H1 (cell line): ENCODE data around the gene EVC2. TPM values are rescaled to one million over a fixed set of nuclear protein-coding genes. Genes with fewer than 3 reads are reported as not detected.

Experiments used
- CTCF ChIA-PET: fragments of 300-600 bp; sonication (Branson Sonifier 250); formaldehyde crosslinking; loops from one replicate; lab custom pipeline; 2021; ENCODE audit not compliant: partially characterized antibody; lab: Charles Lee
- POLR2A ChIA-PET: fragments of 300-600 bp; sonication (Branson Sonifier 250); formaldehyde crosslinking; loops from one replicate; lab custom pipeline; 2021; ENCODE audit warnings: inconsistent platforms; ENCODE audit not compliant: partially characterized antibody; lab: Charles Lee
- DNase-seq, 2 experiments: peaks; one replicate each; pipeline versions ENCODE4 v3.0.0 to v3.0.0-alpha.2; 2010 to 2022; ENCODE audit warnings: low spot score in 2 of 2, low read depth in 1 of 2, mixed read lengths in 1 of 2
- FAIRE-seq: peaks from 2 replicates; lab custom pipeline; 2011; peaks lifted over from hg19 to GRCh38; lab: Jason Lieb, UNC
- H2AFZ ChIP-seq: 2 replicates; pipeline ENCODE4 v1.8.1; 2012; ENCODE audit warnings: low read length, inconsistent platforms
- H2AK5ac ChIP-seq: 2 replicates; pipeline ENCODE4 v1.6.1; 2013; ENCODE audit warnings: low read depth, low read length
- H2BK120ac ChIP-seq: replicated peaks from 2 replicates; pipeline ENCODE3; 2013; ENCODE audit warnings: low read depth, low read length, inconsistent platforms
- H2BK12ac ChIP-seq: 2 replicates; pipeline ENCODE4 v1.6.1; 2013; ENCODE audit warnings: low read depth, low read length
- H2BK15ac ChIP-seq: 2 replicates; pipeline ENCODE4 v1.6.1; 2013; ENCODE audit warnings: low read length
- H2BK20ac ChIP-seq: 2 replicates; pipeline ENCODE4 v1.6.1; 2013; ENCODE audit warnings: low read length
- H2BK5ac ChIP-seq: 2 replicates; pipeline ENCODE4 v1.6.1; 2013; ENCODE audit warnings: low read depth, low read length
- H3K14ac ChIP-seq: 2 replicates; pipeline ENCODE4 v1.6.1; 2013; ENCODE audit warnings: inconsistent platforms; ENCODE audit not compliant: insufficient read length
- H3K18ac ChIP-seq: 2 replicates; pipeline ENCODE4 v1.6.1; 2013; ENCODE audit warnings: low read length; ENCODE audit errors: extremely low read depth
- H3K23ac ChIP-seq: 2 replicates; pipeline ENCODE4 v1.6.1; 2013; ENCODE audit warnings: inconsistent platforms; ENCODE audit not compliant: insufficient read length
- H3K23me2 ChIP-seq: 2 replicates; pipeline ENCODE4 v1.6.1; 2013; ENCODE audit warnings: low read depth, low read length
- H3K27ac ChIP-seq: 2 replicates; pipeline ENCODE4 v1.6.1; 2011; ENCODE audit warnings: low read depth, low read length, inconsistent platforms
- H3K27me3 ChIP-seq, 4 experiments: replicated peaks in 1 of 4; 1 replicate in 1 of 4; 2 replicates in 3 of 4; pipeline versions ENCODE4 v1.6.1 to v1.8.1; 2011 to 2013; ENCODE audit warnings: low read length in 3 of 4, mild to moderate bottlenecking in 3 of 4, inconsistent platforms in 2 of 4, mixed read lengths in 2 of 4, moderate library complexity in 1 of 4; ENCODE audit not compliant: control insufficient read depth in 3 of 4, insufficient read depth in 3 of 4; ENCODE audit errors: extremely low read depth in 1 of 4
- H3K36me3 ChIP-seq, 4 experiments: 2 replicates each; pipeline versions ENCODE4 v1.6.1 to v1.8.1; 2011 to 2013; ENCODE audit warnings: mild to moderate bottlenecking in 4 of 4, low read length in 3 of 4, moderate library complexity in 2 of 4, control low read depth in 1 of 4, inconsistent platforms in 1 of 4; ENCODE audit not compliant: insufficient read depth in 4 of 4, control insufficient read depth in 2 of 4
- H3K4ac ChIP-seq: replicated peaks from 2 replicates; pipeline ENCODE3; 2013; ENCODE audit warnings: low read length, low read depth, mixed read lengths, inconsistent platforms; ENCODE audit not compliant: insufficient read length
- H3K4me1 ChIP-seq, 4 experiments: replicated peaks in 1 of 4; 1 replicate in 1 of 4; 2 replicates in 3 of 4; pipeline versions ENCODE4 v1.6.1 to v1.8.1; 2011 to 2013; ENCODE audit warnings: low read length in 3 of 4, inconsistent platforms in 2 of 4, mixed read lengths in 1 of 4; ENCODE audit not compliant: insufficient read depth in 4 of 4, control insufficient read depth in 3 of 4
- H3K4me2 ChIP-seq, 2 experiments: 2 replicates each; pipeline versions ENCODE4 v1.6.1 to v1.8.1; 2011 to 2013; ENCODE audit warnings: low read depth in 2 of 2, low read length in 2 of 2, control low read depth in 1 of 2, inconsistent platforms in 1 of 2, mild to moderate bottlenecking in 1 of 2; ENCODE audit not compliant: insufficient read depth in 1 of 2
- H3K4me3 ChIP-seq, 4 experiments: fragments of 200-600, 300-600 bp in 1 of 4; sonication (generic), shearing (Covaris generic), sonication (Bioruptor Twin) in 1 of 4; 2 replicates each; pipeline versions ENCODE4 v1.5.1 to v1.8.1; 2011 to 2016; ENCODE audit warnings: low read length in 4 of 4, low read depth in 3 of 4, control low read depth in 2 of 4, inconsistent platforms in 2 of 4, mild to moderate bottlenecking in 2 of 4, mixed read lengths in 1 of 4, moderate library complexity in 1 of 4; ENCODE audit not compliant: insufficient read depth in 2 of 4; ENCODE audit errors: extremely low read depth in 1 of 4
- H3K56ac ChIP-seq: replicated peaks from 2 replicates; pipeline ENCODE3; 2013; ENCODE audit warnings: low read depth, mild to moderate bottlenecking, mixed read lengths, low read length, inconsistent platforms; ENCODE audit not compliant: insufficient read length
- H3K79me1 ChIP-seq: 2 replicates; pipeline ENCODE4 v1.6.1; 2013; ENCODE audit warnings: low read depth, low read length, control low read depth
- H3K79me2 ChIP-seq, 2 experiments: 2 replicates each; pipeline versions ENCODE4 v1.6.1 to v1.8.1; 2012 to 2013; ENCODE audit warnings: low read length in 2 of 2, mild to moderate bottlenecking in 2 of 2, inconsistent platforms in 1 of 2; ENCODE audit not compliant: insufficient read depth in 2 of 2, control insufficient read depth in 1 of 2
- H3K9ac ChIP-seq, 4 experiments: replicated peaks in 1 of 4; 1 replicate in 1 of 4; 2 replicates in 3 of 4; pipeline versions ENCODE4 v1.6.1 to v1.8.1; 2011 to 2013; ENCODE audit warnings: low read depth in 3 of 4, low read length in 3 of 4, control low read depth in 2 of 4, mild to moderate bottlenecking in 2 of 4, moderate library complexity in 2 of 4, inconsistent platforms in 1 of 4; ENCODE audit errors: extremely low read depth in 1 of 4
- H3K9me3 ChIP-seq, 2 experiments: 2 replicates each; pipeline versions ENCODE4 v1.6.1 to v1.8.1; 2012 to 2013; ENCODE audit warnings: mild to moderate bottlenecking in 2 of 2, moderate library complexity in 2 of 2, control low read depth in 1 of 2, inconsistent platforms in 1 of 2, low read depth in 1 of 2, low read length in 1 of 2, mixed read lengths in 1 of 2; ENCODE audit not compliant: insufficient read depth in 2 of 2
- H4K20me1 ChIP-seq, 2 experiments: replicated peaks in 1 of 2; 2 replicates each; pipeline versions ENCODE3 to v1.8.1; 2011 to 2013; ENCODE audit warnings: inconsistent platforms in 2 of 2, low read length in 2 of 2, mild to moderate bottlenecking in 1 of 2; ENCODE audit not compliant: insufficient read depth in 2 of 2, control insufficient read depth in 1 of 2
- H4K5ac ChIP-seq: 2 replicates; pipeline ENCODE4 v1.6.1; 2013; ENCODE audit warnings: low read length, low read depth, mixed read lengths, inconsistent platforms; ENCODE audit not compliant: insufficient read length
- H4K8ac ChIP-seq: 2 replicates; pipeline ENCODE4 v1.8.0; 2013; ENCODE audit warnings: mild to moderate bottlenecking, moderate library complexity, low read length, inconsistent platforms; ENCODE audit not compliant: insufficient read depth; ENCODE audit errors: extremely low read depth
- H4K91ac ChIP-seq: replicated peaks from 2 replicates; pipeline ENCODE3; 2013; ENCODE audit warnings: low read length, mixed read lengths, inconsistent platforms; ENCODE audit not compliant: insufficient read length
- CTCF ChIP-seq, 3 experiments: IDR thresholded peaks; 1 replicate in 2 of 3; 2 replicates in 1 of 3; pipeline versions ENCODE4 v1.5.1 to v1.6.1; 2011; ENCODE audit warnings: low read length in 3 of 3, mild to moderate bottlenecking in 3 of 3, inconsistent platforms in 2 of 3, low read depth in 1 of 3, moderate library complexity in 1 of 3; ENCODE audit not compliant: insufficient read depth in 1 of 3; ENCODE audit errors: control extremely low read depth in 1 of 3
- EP300 ChIP-seq, 2 experiments: IDR thresholded peaks; 1 replicate in 1 of 2; 2 replicates in 1 of 2; pipeline ENCODE4 v1.6.1; 2011 to 2012; ENCODE audit warnings: low read depth in 2 of 2, low read length in 2 of 2, mild to moderate bottlenecking in 2 of 2, borderline replicate concordance in 1 of 2, inconsistent platforms in 1 of 2, moderate library complexity in 1 of 2
- GABPA ChIP-seq: IDR thresholded peaks from 2 replicates; pipeline ENCODE4 v1.6.1; 2011; ENCODE audit warnings: mild to moderate bottlenecking, low read length, moderate library complexity, borderline replicate concordance; ENCODE audit not compliant: insufficient read depth
- KDM4A ChIP-seq: IDR thresholded peaks from one replicate; pipeline ENCODE4 v1.7.1; 2012; ENCODE audit warnings: low read depth, mild to moderate bottlenecking, moderate library complexity, low read length, inconsistent platforms; ENCODE audit not compliant: severe bottlenecking
- SIX5 ChIP-seq: IDR thresholded peaks from 2 replicates; pipeline ENCODE4 v1.6.1; 2011; ENCODE audit warnings: mild to moderate bottlenecking, low read depth, low read length
- SUZ12 ChIP-seq: fragments of 200-600 bp; sonication (generic); IDR thresholded peaks from 2 replicates; pipeline ENCODE4 v1.6.1; 2012; ENCODE audit warnings: mild to moderate bottlenecking, inconsistent platforms, low read length, moderate library complexity, mixed read lengths
- TAF7 ChIP-seq: optimal IDR thresholded peaks from 2 replicates; pipeline ENCODE3; 2011; ENCODE audit warnings: low read depth, mild to moderate bottlenecking, inconsistent platforms, low read length, moderate library complexity, borderline replicate concordance
- TBP ChIP-seq: IDR thresholded peaks from 2 replicates; pipeline ENCODE4 v1.6.1; 2011; ENCODE audit warnings: low read depth, low read length, improper control_type of control experiment
- WGBS, 2 experiments: shearing (Covaris generic) in 1 of 2; methylation state at CpG; one replicate each; pipeline versions ENCODE4 v1.1.6 to v1.1.7; 2013 to 2015; ENCODE audit warnings: low lambda C conversion rate in 2 of 2, mixed read lengths in 2 of 2, inconsistent platforms in 1 of 2, low coverage in 1 of 2, missing lambda C conversion rate in 1 of 2; ENCODE audit not compliant: insufficient replicate concordance in 2 of 2, insufficient coverage in 1 of 2, insufficient read length in 1 of 2; ENCODE audit errors: extremely low coverage in 1 of 2, missing lambda C conversion rate in 1 of 2; 5-methylcytosine and 5-hydroxymethylcytosine counted together
- polyA plus RNA-seq, 7 experiments: library from polyadenylated mRNA; depleted of rRNA in 3 of 7; stranded (reverse) in 5 of 7; unstranded in 2 of 7; fragments of >200 nt in 5 of 7; fragments of 200-250 nt in 2 of 7; gene quantifications; 1 replicate in 5 of 7; 2 replicates in 1 of 7; 4 replicates in 1 of 7; pipeline versions ENCODE4 v1.2.1 to v1.2.3, GENCODE V29; 2011 to 2013; ENCODE audit warnings: missing spikeins in 2 of 7, mixed read lengths in 2 of 7
- total RNA-seq: library from RNA; stranded (reverse); fragmentation: NEBNext Ultra II Directional; extraction: Animal tissue kit (Norgen Biotek cat#: 25700); gene quantifications from 2 replicates; pipeline ENCODE4 v1.2.1, GENCODE V29; 2021

Gene EVC2
- total and polyA plus RNA-seq, 2 of the 8 experiments (the other 6 are each of a cell fraction or from before 2014, with no cell fraction given): 0.73 to 5.9 TPM

GRCh38 chr4:5746829-5747737 lies 38.7 kb upstream of the EVC2 start:
- no peak overlapping the region for H3K9ac ChIP-seq
- no peak overlapping the region for H2BK15ac ChIP-seq
- no peak overlapping the region for H2BK120ac ChIP-seq
- H2AK5ac ChIP-seq: no peak overlapping the region
- no peak overlapping the region for H3K14ac ChIP-seq
- H2BK20ac ChIP-seq: no peak overlapping the region
- no peaks in the 10 kb centered on the region for H3K79me1 ChIP-seq
- no peak overlapping the region for H3K18ac ChIP-seq
- POLR2A ChIA-PET: interaction anchor here (1.3 kb wide), 1 partner anchor 11 kb away, joined by 5 read pairs; no protein-coding TSS in a partner anchor
- H4K20me1 ChIP-seq: no peaks in the 10 kb centered on the region
- FAIRE-seq (no peak), DNase-seq (no peak)
- H3K23ac ChIP-seq: no peak overlapping the region
- H4K8ac ChIP-seq: no peak overlapping the region
- peaks cover 0 to 25% (median 16%) of the 10 kb centered on the region in 4 experiments; a peak in 5 of 8 replicates for H3K36me3 ChIP-seq
- H2BK5ac ChIP-seq: no peak overlapping the region
- TF ChIP-seq SUZ12 (no peak), TAF7 (no peak), EP300 (IDR thresholded peaks at IDR 0.05; ENCODE audit: borderline replicate concordance in 1 of 2, low read depth in 2 of 2, low read length in 2 of 2) (no peak), CTCF (IDR thresholded peaks at IDR 0.05; ENCODE audit: control extremely low read depth in 1 of 3, insufficient read depth in 1 of 3, low read depth in 1 of 3, low read length in 3 of 3) (no peak), TBP (no peak), SIX5 (no peak), GABPA (no peak), KDM4A (no peak)
- no peak overlapping the region for H3K4ac ChIP-seq
- no peak overlapping the region for H3K4me2 ChIP-seq
- no peak overlapping the region for H3K56ac ChIP-seq
- H4K5ac ChIP-seq: no peak overlapping the region
- peaks cover 0 to 12% (median 9%) of the 10 kb centered on the region in 4 experiments; a peak in 6 of 7 replicates for H3K4me1 ChIP-seq
- CTCF ChIA-PET: no interaction called here
- no peaks in the 10 kb centered on the region for H3K79me2 ChIP-seq
- no peak overlapping the region for H3K4me3 ChIP-seq
- no peak overlapping the region for H2AFZ ChIP-seq
- no peak overlapping the region for H3K27ac ChIP-seq
- no peak overlapping the region for H4K91ac ChIP-seq
- no peak overlapping the region for H2BK12ac ChIP-seq
- peaks cover 0 to 3% of the 10 kb centered on the region in 2 experiments; a peak in 1 of 4 replicates for H3K9me3 ChIP-seq
- H3K23me2 ChIP-seq: peaks cover 10% of the 10 kb centered on the region; the same call in 1 of the 2 replicates
- WGBS, 2 experiments: 83% methylated on average over 12 of the region's 12 CpGs; no CpG with 5 or more reads in 1 of the 2 experiments
- peaks cover 0 to 2% (median 0%) of the 10 kb centered on the region in 4 experiments; a peak in 1 of 7 replicates for H3K27me3 ChIP-seq
